Lung (tissue), 12 donors: ENCODE results near the gene GRAMD1B. TPM values are rescaled to one million over a fixed set of nuclear protein-coding genes. Genes with fewer than 3 reads are reported as not detected.

Source experiments
- ATAC-seq: fragments of 200-7000 bp; cut with Tn5 transposase; one replicate; pipeline ENCODE4 v1.9.1; 2020; ENCODE audit warnings: moderate number of reproducible peaks; ENCODE audit not compliant: insufficient read depth, low FRiP score
- DNase-seq, 3 donors: peaks; one replicate each; pipeline ENCODE4 v3.0.0-alpha.2; 2013 to 2017
- H3K27ac ChIP-seq, 2 donors: one replicate each; pipeline ENCODE4 v1.5.1; 2013; ENCODE audit warnings: mild to moderate bottlenecking in 2 of 2, moderate library complexity in 2 of 2, control low read depth in 1 of 2, inconsistent platforms in 1 of 2, low read depth in 1 of 2, low read length in 1 of 2
- H3K27me3 ChIP-seq, 3 donors: one replicate each; pipeline ENCODE4 v1.5.1; 2013; ENCODE audit warnings: low read length in 2 of 3; ENCODE audit not compliant: control insufficient read depth in 3 of 3, insufficient read depth in 3 of 3
- H3K36me3 ChIP-seq, 4 donors: one replicate each; pipeline ENCODE4 v1.5.1; 2013; ENCODE audit warnings: low read length in 4 of 4, mild to moderate bottlenecking in 1 of 4, moderate library complexity in 1 of 4; ENCODE audit not compliant: control insufficient read depth in 4 of 4, insufficient read depth in 4 of 4
- H3K4me1 ChIP-seq, 5 donors: one replicate each; pipeline ENCODE4 v1.5.1; 2013; ENCODE audit warnings: low read length in 5 of 5, mild to moderate bottlenecking in 2 of 5, moderate library complexity in 1 of 5; ENCODE audit not compliant: control insufficient read depth in 5 of 5, insufficient read depth in 5 of 5
- H3K4me3 ChIP-seq: one replicate; pipeline ENCODE4 v1.5.1; 2013; ENCODE audit warnings: mild to moderate bottlenecking, control low read depth, moderate library complexity
- H3K9ac ChIP-seq, 2 donors: one replicate each; pipeline ENCODE4 v1.5.1; 2013; ENCODE audit warnings: low read length in 2 of 2, control low read depth in 1 of 2; ENCODE audit not compliant: insufficient read depth in 1 of 2
- H3K9me3 ChIP-seq, 4 donors: one replicate each; pipeline ENCODE4 v1.5.1; 2013; ENCODE audit warnings: low read length in 3 of 4, mild to moderate bottlenecking in 1 of 4, moderate library complexity in 1 of 4; ENCODE audit not compliant: control insufficient read depth in 4 of 4, insufficient read depth in 3 of 4
- WGBS, 2 donors: extraction: QIAGEN DNeasy Blood & Tissue Kit; methylation state at CpG; one replicate each; pipeline ENCODE4 v1.1.7; 2013; 5-methylcytosine and 5-hydroxymethylcytosine counted together
- polyA plus RNA-seq, 2 donors: library from polyadenylated mRNA; stranded (reverse); fragments of 200-250 nt; gene quantifications; one replicate each; pipeline ENCODE4 v1.2.1, GENCODE V29; 2013
- total RNA-seq, 2 donors: library from RNA; depleted of rRNA in 1 of 2; stranded (reverse); fragments of >200 nt in 1 of 2; gene quantifications; one replicate each; pipeline ENCODE4 v1.2.1, GENCODE V29; 2014 to 2021
- TF ChIP-seq, protein P1 (sequence below): IDR thresholded peaks from 2 replicates; pipeline ENCODE4 v1.5.1; 2012; ENCODE audit warnings: mild to moderate bottlenecking; ENCODE audit errors: control extremely low read depth, extremely low read depth
- donor health status: control.
- donor health status: control.
- donor health status: Bipolar disorder and iron deficiency.
- donor health status: healthy.
- donor health status: DM: yes; HTN: yes; CAD: no.

The GRAMD1B gene
- total and polyA plus RNA-seq, 4 donors: 1.4 to 6.0 (median 3.3) TPM

DNA sequence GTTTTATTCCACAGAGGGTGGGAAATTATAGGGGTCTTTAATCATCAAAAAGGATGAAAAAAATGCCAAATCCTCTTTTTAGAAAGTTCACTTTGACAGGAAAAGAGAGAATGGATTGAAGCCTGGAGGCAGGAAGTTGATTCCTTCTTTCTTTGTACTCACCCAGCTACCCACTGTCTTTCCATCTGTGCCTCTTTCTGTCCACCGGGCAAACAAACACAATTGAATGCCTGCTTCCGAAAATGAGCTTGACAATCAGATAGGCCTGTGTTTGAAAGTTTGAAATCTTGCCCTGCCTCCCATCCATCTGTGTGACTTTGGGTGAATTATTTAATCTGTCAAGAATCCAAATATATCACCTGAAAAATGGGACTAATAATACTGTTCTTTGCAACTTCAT is 143.2 kb downstream of the GRAMD1B start:
- TF ChIP-seq, protein P1, sequence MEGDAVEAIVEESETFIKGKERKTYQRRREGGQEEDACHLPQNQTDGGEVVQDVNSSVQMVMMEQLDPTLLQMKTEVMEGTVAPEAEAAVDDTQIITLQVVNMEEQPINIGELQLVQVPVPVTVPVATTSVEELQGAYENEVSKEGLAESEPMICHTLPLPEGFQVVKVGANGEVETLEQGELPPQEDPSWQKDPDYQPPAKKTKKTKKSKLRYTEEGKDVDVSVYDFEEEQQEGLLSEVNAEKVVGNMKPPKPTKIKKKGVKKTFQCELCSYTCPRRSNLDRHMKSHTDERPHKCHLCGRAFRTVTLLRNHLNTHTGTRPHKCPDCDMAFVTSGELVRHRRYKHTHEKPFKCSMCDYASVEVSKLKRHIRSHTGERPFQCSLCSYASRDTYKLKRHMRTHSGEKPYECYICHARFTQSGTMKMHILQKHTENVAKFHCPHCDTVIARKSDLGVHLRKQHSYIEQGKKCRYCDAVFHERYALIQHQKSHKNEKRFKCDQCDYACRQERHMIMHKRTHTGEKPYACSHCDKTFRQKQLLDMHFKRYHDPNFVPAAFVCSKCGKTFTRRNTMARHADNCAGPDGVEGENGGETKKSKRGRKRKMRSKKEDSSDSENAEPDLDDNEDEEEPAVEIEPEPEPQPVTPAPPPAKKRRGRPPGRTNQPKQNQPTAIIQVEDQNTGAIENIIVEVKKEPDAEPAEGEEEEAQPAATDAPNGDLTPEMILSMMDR: no peak
- H3K36me3 ChIP-seq: no peaks in the 10 kb centered on the region
- no peak overlapping the region for H3K27ac ChIP-seq
- H3K4me3 ChIP-seq: no peak overlapping the region
- 36 to 43% methylated on average over 2 of the region's 2 CpGs for WGBS, 2 donors
- peaks cover 0 to 5% (median 0%) of the 10 kb centered on the region in 3 donors for H3K27me3 ChIP-seq
- DNase-seq (no peak), ATAC-seq (no peak)
- H3K9ac ChIP-seq: no peak overlapping the region
- H3K4me1 ChIP-seq: no peaks in the 10 kb centered on the region
- H3K9me3 ChIP-seq: no peaks in the 10 kb centered on the region

DNA sequence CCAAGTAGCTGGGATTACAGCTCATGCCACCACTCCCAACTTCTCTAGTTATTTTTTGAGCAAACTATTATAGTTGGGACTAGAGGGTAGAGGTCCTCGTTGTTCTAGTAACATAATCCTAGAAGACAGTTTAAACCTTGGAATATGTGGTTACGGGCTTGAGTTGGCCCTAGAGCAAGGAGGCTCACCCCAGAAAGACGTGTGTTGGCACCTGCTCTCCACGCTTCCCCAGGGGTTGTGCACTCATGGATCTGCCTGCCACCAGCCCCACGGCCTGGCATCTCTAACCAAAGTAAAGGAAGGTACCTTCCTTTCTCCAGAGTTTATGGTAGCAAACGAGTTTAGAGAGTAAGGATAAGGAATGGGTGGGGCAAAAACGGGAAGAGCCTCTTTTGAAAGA is 145.4 kb downstream of the GRAMD1B start:
- Histone ChIP-seq H3K27me3 (peaks cover 0 to 5% (median 0%) of the 10 kb centered on the region in 3 donors), H3K4me3 (no peak overlapping the region), H3K9me3 (no peaks in the 10 kb centered on the region), H3K9ac (no peak overlapping the region), H3K36me3 (no peaks in the 10 kb centered on the region), H3K4me1 (no peaks in the 10 kb centered on the region), H3K27ac (no peak overlapping the region)
- DNase-seq (no peak), ATAC-seq (no peak)
- WGBS, 2 donors: 76 to 82% methylated on average over 7 of the region's 7 CpGs
- TF ChIP-seq, protein P1: no peak

DNA sequence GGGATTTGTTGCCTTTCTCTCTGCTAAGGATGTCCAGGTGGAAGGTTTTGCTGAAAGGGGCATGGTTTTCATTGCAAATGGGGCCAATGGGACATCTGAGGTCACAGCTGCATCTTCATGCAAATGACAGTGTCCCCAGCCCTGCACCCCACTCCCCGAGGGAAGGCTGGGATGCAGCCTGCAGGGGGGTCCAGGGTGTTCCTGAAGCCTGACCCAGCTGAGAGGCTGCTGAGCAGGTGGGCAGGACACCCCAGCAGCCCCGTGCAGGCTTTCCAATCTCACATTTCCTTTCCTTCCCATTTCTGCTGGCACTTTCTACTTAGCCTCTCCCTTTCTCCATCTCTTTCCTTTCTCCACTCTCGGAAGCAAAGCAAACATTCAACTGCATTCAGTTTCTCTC is 146.0 kb downstream of the GRAMD1B start:
- Histone ChIP-seq H3K9me3 (no peaks in the 10 kb centered on the region), H3K27me3 (peaks cover 0 to 5% (median 0%) of the 10 kb centered on the region in 3 donors), H3K4me3 (no peak overlapping the region), H3K27ac (no peak overlapping the region), H3K9ac (no peak overlapping the region), H3K36me3 (no peaks in the 10 kb centered on the region), H3K4me1 (no peaks in the 10 kb centered on the region)
- WGBS, 2 donors: 44% methylated on average over 3 of the region's 3 CpGs
- DNase-seq (no peak), ATAC-seq (no peak)
- TF ChIP-seq, protein P1: no peak

DNA sequence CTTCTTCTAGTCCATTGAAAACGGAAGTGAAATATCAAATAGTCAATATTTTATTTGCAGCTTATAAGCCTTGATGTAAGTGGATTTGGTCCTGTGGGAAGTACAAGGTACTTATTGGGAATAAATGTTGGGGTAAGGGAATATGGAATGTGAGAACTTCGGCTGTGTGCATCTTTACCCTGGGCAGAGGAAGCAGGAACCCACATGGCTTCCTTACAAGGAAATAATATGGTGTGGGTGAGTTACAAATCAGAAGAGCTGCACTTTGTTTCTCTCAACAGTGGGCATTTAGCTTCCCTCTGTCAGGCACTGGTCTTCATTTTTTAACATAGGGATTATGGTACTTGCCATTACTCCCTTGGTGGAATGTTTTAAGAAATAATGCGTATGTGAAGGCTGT is 146.4 kb downstream of the GRAMD1B start:
- Histone ChIP-seq H3K9ac (no peak overlapping the region), H3K4me3 (no peak overlapping the region), H3K27me3 (peaks cover 0 to 5% (median 0%) of the 10 kb centered on the region in 3 donors), H3K36me3 (no peaks in the 10 kb centered on the region), H3K4me1 (no peaks in the 10 kb centered on the region), H3K27ac (no peak overlapping the region), H3K9me3 (no peaks in the 10 kb centered on the region)
- TF ChIP-seq, protein P1: no peak
- DNase-seq (no peak), ATAC-seq (no peak)
- 17 to 25% methylated on average over 3 of the region's 3 CpGs for WGBS, 2 donors
